ENCODE results near the gene OSBPL6.
"Not testable (repeated sequence)": the region's sequence is repeated elsewhere in the genome, so short reads cannot be mapped to it uniquely, and the experiment has no call there.

OSBPL6 gene

DNA sequence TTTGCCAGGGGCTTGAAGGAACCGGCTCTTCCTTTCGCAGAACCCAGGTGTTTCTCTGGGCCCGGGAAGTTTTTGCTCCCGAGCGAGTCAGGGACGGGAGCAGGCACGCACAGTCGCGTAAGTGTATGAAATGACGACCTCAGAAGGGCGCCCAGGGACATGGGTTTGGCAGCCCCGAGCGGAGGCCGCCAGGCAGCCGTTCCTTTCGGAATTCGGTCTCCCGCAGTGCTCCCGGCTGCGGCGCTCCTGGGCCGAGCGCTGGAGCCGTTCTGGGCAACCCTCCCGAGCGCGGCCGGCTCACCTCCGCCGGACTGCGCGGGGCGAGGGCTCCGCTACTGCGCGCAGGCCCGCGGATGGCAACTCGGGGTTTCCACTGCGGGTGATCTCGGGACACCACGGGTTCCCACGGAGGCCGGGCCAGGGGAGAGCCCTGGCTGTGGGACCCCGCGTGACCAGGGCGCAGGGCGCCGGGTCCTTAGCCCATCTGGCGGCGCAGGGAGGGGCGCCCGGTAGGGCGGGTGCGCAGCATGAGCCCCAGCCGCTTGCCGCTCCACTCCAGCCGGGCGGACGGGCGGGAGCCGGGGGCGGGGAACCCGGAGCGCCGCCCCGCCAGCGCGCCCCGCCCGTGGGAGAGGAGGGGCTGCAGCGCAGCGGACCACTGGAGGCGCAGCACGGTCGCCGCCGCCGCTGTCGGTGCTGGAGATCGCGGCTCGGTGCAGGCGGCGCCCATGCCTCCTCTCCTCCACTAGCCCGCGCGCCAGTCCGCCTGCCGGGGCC is at the start of gene OSBPL6:
Gene OSBPL6 (plus strand): TSS at position 690 of the 777 bp plus-strand sequence. CDS start 111,673 bp downstream, outside the sequence.
- DNase-seq (ENCODE audit: low read depth in 2 of 2): peak; percentile 67 to 69

DNA sequence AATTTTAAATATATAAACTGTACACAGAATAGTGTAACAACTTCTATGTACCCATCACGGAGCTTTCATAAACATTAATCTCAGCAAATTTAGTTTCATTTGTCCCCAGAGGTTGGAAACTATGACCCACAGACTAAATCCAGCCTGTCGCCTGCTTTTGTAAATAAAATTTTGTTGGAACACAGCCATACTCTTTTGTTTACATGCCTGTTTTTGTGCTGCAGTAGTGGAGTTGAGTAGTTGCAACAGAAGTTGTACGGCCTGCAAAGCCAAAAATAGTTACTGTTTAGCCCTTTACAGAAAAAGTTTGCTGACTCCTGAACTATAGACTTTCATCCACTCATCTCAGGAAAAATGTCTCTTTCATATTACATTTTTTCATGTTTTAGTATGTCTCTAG is 42.3 kb upstream of the OSBPL6 start:
- no peak for DNase-seq (ENCODE audit: low read depth in 2 of 2)

DNA sequence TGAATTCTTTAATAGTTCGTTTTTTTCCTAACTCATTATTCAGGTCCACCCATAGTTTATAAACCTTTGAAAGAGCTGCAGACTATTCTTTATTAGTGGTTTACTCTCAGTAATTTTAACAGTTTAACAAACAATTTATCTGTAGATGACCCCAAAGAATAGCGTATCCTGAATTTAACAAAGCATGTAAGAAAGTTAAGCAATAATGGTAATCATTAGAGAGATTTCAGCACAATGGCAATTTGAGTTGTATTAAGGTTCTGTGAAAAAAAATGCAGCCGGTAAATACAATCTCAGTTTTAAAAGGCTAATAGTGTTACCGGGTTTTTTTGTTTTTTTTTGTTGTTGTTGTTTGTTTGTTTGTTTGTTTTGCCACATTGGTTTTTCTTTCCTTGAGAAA is 41.8 kb upstream of the OSBPL6 start:
- no peak for DNase-seq (ENCODE audit: low read depth in 2 of 2)

DNA sequence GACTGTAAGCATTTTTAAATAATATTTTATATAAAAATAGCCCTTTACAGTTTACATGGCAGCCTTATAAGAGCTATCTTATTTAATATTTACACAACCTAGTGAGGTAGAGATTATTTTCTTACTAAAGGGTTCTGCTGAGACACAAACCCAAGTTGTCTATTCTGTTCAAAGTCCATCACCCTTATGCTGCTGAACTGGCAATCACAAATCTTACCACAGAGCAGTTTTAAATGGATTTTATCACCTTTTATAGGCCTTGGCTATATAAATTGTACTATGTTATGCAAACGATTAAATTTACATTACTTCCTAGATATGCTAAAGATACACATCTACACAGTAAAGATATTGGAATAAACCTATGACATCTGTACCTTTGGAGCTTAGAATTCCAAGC is 41.3 kb upstream of the OSBPL6 start:
- no peak for DNase-seq (ENCODE audit: low read depth in 2 of 2)

DNA sequence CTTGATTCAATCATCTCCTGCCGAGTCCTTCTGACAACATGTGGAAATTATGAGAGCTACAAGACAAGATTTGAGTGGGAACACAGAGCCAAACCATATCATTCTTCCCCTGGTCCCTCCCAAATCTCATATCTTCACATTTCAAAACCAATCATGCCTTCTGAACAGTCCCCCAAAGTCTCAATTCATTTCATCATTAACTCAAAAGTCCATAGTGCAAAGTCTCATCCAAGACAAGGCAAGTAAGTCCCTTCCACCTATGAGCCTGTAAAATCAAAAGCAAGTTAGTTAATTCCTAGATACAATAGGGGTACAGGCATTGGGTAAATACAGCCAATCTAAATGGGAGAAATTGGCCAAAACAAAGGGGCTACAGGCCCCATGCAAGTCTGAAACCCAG is 40.4 kb upstream of the OSBPL6 start:
- DNase-seq (ENCODE audit: low read depth in 2 of 2): not testable (repeated sequence)

DNA sequence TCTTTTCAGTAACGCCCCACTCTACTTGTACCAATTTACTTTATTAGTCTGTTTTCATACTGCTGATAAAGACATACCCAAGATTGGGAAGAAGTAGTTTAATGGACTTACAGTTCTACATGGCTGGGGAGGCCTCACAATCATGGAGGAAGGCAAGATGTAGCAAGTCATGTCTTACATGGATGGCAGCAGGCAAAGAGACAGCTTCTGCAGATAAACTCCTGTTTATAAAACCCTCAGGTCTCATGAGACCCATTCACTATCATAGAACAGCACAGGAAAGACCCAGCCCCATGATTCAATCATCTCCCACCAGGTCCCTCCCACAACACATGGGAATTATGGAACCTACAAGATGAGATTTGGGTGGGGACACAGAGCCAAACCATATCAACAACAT is 38.8 kb upstream of the OSBPL6 start:
- DNase-seq (ENCODE audit: low read depth in 2 of 2): no peak

DNA sequence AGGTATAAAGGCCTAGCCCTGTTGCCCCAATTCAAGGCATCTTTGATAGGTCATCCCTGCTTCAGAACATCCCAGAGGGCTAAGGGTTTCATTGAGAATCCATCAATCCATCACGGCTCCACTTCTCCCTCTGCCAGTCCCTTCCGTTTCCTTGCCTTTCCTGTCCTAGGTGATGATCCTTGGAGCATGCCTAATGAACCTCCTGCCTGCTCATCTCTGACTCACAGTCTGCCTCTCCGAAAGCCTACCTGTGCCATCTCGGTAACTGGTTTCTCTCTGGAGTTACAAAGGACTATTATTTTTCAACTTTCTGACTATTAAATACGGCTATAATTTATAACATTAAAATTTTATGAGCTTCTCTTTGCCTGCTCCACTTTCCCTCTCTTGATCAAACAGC is 36.7 kb upstream of the OSBPL6 start:
- DNase-seq (ENCODE audit: low read depth in 2 of 2): no peak

DNA sequence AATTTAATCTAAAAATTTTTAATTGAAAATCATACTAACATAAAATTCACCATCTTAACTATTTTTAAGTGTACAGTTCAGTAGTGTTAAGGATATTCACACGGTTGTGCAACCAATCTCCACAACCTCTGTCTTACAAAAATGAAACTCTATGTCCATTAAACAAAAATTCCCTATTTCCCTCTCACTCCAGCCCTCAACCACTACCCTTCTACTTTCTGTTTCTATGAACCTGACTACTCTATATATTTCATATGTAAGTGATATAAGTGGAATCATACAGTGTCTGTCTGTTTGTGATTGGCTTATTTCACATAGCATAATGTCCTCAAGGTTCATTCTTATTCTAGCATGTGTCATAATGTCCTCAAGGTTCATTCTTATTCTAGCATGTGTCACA is 34.3 kb upstream of the OSBPL6 start:
- no peak for DNase-seq (ENCODE audit: low read depth in 2 of 2)

DNA sequence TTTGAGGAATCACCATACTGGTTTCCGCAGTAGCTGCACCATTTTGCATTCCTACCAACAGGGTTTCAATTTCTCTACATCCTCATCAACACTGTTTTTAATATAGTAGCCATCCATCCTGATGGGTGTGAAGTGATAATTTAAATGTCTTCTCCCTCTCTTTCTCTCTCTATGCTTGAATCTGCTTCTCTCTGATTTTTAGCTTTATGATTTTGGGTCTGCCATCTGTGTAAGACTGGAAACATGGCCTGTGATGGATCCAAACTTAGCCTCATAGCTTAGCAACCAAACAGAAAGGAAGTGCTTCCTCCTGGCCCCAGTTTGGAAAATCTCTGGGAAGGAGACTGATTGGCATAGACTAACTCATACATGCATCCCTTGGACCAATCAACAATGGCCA is 33.7 kb upstream of the OSBPL6 start:
- no peak for DNase-seq (ENCODE audit: low read depth in 2 of 2)

DNA sequence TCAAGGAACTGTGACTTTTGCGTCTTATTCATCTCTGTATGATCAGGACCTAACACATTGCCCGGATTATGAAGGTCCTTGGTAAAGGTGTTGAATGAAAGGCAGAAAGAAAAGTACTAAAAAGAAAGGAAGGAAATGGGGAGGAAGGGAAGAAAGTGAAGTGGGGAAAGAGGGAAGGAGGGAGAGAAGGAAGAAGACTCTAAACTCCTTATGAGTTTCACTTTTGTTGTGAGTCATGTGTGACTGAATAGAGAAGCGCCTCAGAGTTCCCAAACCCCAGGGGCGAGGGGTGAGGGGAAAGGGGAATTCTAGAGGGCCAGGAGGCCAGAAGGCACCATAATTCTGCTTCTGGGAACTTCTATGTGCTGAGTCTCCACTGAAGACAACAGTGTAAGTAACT is 30.9 kb upstream of the OSBPL6 start:
- no peak for DNase-seq (ENCODE audit: low read depth in 2 of 2)

DNA sequence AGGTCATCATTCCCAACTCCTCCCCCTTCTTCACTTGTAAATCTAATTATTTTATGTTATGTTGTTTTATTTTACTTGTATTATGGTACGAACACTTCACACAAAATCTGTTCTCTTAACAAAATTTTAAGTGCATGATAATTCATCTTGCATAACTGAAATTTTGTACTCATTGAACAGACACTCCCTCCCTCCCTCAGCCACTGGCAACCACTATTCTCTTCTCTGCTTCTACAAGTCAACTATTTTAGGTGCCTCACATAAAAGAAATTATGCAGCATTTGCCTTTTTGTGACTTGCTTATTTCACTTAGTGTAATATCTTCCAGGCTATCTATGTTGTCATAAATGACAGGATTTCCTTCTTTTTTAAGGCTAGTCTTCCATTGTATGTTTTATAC is 30.4 kb upstream of the OSBPL6 start:
- DNase-seq (ENCODE audit: low read depth in 2 of 2): no peak

DNA sequence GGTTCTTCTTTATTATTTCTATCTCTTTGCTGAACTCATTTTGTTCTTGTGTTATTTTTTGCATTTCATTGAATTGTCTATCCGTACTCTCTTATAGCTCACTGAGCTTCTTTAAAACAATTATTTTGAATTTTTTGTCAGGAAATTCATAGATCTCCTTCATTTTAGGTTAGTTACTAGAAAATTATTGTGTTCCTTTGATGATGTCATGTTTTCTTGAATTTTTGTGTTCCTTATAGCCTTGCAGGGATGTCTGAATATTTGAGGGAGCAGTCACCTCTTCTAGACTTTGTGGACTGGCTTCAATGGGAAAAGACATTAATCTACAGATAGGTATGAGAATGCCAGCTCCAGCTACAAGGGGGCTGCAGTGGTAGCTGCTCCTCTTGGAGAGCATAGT is 20.7 kb upstream of the OSBPL6 start:
- DNase-seq (ENCODE audit: low read depth in 2 of 2): no peak

DNA sequence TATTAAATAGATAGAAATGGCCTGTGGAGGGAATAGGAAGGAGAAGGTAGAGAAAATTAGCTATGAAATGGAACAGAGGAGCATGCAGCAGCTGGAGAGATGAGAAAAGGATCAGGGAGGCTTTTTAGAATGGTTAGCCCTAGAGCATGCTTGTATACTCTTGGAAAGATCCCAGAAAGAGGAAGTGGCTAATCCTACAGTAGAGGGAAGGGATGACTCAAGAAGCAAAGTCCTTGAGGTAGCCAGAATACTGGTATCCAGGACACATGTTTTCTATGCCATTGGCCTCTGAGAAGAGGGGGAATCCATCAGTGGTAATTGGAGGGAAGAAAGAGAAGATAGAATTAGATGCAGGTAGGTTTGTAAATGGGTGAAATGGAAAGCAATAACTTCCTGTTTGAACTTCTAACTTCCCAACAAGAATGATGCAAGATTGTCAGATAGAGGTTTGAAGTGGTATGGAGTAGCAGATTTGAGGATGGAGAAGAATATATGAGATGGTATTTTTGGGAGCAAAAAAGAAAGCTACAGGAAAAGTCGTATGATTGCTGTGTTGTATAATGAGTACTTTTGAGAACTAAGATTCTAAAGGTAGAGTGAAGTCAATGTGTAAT is 17.1 kb upstream of the OSBPL6 start:
- DNase-seq (ENCODE audit: low read depth in 2 of 2): peak; percentile 10 to 15

DNA sequence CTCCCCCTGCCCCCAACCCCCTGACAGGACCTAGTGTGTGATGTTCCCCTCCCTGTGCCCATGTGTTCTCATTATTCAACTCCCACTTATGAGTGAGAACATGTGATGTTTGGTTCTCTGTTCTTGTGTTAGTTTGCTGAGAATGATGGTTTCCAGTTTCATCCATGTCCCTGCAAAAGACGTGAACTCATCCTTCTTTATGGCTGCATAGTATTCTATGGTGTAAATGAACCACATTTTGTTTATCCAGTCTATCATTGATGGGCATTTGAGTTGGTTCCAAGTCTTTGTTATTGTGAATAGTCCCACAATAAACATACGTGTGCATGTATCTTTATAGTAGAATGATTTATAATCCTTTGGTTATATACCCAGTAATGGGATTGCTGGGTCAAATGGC is 13.7 kb upstream of the OSBPL6 start:
- not testable (repeated sequence) for DNase-seq (ENCODE audit: low read depth in 2 of 2)

DNA sequence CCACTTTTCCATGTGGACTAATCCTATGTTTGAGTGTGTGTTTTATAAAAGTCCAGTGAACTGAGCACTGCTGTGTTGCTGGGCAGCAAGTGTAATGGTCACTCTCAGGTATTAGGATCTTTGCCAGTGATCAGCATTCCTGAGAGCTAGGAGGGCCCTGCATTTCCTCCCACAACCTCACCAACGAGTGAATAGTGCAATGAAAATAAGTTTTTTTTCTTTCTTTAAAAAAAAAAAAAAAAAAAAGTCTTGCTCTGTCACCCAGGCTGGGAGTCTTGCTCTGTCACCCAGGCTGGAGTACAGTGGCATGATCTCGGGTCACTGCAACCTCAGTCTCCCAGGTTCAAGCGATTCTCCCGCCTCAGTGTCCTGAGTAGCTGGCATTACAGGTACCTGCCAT is 6.5 kb upstream of the OSBPL6 start:
- no peak for DNase-seq (ENCODE audit: low read depth in 2 of 2)

DNA sequence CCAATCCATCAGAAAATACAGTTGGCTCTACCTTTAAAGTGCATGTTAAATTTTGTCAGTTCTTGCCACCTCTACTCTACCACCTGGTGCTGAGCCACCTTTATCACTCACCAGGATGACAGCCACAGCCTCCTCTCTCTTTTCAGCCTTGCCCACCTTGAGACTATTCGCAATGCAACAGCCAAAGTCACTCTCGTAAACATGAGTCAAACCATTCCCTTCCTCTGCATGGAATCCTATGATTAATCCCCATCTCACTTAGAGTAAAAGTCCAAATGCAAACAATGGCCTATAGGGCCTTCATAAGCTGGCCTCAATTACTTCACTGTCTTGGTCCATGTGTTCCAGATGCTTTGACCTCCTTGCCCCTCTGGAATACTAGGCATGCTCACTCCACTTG is 5.8 kb upstream of the OSBPL6 start:
- DNase-seq (ENCODE audit: low read depth in 2 of 2): no peak

DNA sequence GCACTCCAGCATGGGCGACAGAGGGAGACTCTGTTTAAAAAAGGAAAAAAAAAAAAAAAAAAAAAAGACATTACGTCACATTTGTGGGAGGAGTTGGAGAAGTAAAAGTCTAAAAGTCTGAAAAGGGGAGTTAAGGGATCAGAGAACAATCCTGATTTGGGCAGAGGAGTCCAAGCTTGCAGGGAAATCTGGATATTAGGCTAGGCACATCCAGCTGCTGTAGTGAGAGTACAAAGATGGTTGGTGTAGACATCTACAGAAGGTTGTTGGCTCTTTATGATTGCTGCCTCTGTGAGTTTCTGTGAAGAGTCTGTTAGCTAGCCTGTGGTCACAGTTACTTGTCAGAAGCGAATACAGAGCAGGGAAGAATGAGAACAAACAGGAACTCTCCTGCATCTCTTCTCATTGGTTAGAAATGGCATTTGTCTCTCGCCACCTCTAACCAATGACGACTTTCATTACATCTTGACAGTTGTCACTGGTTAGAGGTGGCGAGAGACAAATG is 3.3 kb upstream of the OSBPL6 start:
- DNase-seq (ENCODE audit: low read depth in 2 of 2): no peak

DNA sequence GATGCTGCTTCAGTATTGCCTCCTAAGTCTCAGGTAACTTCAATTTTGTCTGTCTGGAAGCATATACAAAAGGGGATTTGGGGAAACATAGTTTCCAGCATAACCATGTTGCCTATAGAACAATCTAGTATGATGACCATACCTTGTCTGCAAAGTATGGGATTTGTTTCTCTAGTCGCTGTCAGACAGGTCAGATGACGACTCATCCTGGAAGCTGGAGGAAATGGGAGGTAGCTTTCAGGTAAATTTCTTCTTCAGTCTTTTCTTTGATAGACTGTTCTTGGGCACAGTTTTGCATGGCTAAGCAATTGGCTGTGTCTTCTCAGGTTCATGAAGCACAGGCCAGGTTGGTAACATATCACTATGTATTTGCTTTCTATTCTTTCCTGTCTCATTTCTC is 2.8 kb upstream of the OSBPL6 start:
- DNase-seq (ENCODE audit: low read depth in 2 of 2): no peak

DNA sequence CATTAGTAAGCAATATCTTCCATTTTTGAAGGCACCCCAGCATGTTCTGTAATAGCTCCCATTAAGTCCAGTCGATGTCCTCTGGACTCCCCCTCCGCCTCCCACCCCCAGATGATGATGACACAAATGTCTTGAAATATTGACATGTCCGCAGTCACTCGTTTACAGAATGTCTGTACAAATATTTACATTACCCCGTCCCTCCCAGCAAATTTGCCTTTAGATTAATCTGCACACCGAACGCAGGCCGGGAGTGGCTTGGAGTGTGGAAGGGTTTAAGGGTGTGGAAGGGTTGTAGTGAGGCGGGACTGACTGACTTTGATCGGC is 853 bp upstream of the OSBPL6 start:
- no peak for DNase-seq (ENCODE audit: low read depth in 2 of 2)

DNA sequence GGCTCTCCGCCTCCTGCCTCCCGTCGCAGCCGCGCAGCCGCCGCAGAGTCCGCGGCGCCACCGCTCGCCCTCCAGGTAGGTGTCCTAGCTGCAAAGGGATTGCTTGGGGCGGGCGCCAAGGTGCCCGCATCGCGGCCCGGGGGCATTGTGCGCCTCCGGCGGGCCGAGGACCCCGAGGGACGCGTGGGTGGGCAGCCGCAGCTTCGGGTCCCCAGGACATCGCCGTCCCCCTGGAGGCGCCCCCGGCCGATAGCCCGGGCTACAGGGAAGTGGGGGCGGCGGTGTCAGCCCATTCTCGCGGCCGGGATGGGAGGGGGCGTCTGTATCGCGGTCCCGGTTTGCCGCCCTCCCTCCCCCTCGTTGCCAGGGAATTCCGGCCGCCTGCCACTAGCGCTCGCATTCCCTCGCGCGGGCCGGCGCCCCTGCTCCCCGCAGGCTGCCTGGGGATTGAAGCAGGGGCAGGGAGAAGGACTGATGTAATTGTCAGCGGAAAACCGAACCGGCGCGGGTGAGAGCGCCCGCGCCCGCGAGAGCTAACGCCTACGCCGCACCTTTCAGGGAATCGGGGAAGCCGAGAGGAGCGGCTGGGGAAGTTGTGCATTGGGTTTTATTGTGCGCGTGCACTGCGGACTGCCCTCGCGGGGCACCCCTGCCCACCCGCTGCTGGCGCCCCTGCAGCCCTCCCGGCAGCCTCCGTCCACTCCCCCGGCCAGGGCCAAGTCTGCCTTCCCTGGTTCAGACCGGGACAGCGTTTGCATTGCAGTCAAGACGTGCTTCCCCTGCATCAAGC is 483 bp downstream of the OSBPL6 start:
- peak in 1 of 2 experiments; percentile 18 for DNase-seq (ENCODE audit: low read depth in 2 of 2)

DNA sequence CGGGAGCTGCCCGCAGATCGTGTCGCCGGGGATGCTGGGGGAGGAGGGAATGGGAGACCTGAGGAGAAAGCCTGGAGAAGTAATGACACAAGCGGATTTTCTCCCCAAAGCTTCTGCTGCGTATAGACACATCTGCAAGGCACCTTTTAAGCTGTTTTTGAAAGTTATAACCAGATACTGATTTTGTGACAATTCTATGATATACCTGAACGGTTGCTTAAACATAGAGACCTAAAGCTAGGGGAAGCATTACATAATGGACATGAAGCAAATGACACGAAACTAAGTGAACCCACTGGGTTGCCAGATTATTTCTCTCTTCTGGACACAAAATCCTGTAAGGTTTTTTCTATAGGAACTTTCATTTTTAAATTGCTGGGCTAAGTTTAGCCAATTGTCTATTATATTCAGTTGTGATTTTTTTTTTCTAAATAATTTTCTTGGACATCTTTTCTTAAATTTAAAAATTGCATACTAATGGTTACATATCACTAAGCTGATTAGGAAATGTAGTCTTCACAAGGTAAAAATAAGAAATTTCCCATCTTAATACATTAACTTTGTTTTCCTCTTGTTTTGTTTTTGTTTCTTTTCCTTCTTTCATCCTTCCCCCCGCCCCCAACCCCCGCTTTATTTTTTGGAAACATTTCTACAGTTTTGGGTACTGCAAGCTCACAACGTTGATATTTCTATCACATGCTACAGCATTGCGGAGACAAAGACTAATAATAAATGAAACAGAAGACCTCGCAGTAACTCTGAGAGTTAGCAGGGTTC is 1.3 kb downstream of the OSBPL6 start:
- no peak for DNase-seq (ENCODE audit: low read depth in 2 of 2)

DNA sequence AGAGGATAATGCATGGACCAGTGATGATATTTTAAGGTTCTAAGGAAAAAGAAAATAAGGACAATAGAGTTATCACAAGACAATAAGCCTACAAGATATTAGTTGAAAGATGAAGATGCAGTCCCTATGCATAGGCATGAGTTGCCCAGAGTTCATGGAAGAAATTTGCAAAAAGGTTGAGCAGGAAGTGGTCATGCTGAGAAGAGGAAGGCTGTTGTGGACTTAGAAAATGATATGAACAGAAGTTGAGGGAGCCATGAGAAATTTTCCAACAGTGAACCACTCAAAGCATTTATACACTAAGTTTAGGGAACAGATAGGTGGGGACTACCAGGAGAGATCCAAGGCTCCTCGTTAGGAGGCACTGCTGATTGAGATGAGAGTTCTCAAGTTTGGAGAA is 3.5 kb downstream of the OSBPL6 start:
- DNase-seq (ENCODE audit: low read depth in 2 of 2): no peak
